HG03175 (cell line): ENCODE measurements around the gene RAB37.

Experiments used
- ATAC-seq: cut with Tn5 transposase; IDR thresholded peaks from one replicate; pipeline ENCODE4 v1.9.1; 2021; ENCODE audit warnings: mild to moderate bottlenecking, moderate library complexity; ENCODE audit not compliant: unreplicated experiment

The RAB37 gene

GRCh38 chr17:74728033-74728701, 8.9 kb upstream of the RAB37 start:
- no peak for ATAC-seq

GRCh38 chr17:74728702-74729075, 8.4 kb upstream of the RAB37 start:
- ATAC-seq = no peak

- no peak for ATAC-seq
Observed at GRCh38 chr17:74729368-74729767, 7.7 kb upstream of the RAB37 start.

- ATAC-seq = no peak
Observed at GRCh38 chr17:74729866-74730265, 7.2 kb upstream of the RAB37 start.

GRCh38 chr17:74730491-74731346, 6.3 kb upstream of the RAB37 start:
- peak; percentile 60 for ATAC-seq

- ATAC-seq = no peak
Observed at GRCh38 chr17:74731347-74731605, 5.8 kb upstream of the RAB37 start.

- no peak for ATAC-seq
Observed at GRCh38 chr17:74732042-74732867, 4.8 kb upstream of the RAB37 start.

GRCh38 chr17:74733365-74734122, 3.5 kb upstream of the RAB37 start:
- no peak for ATAC-seq

- ATAC-seq = no peak
Observed at GRCh38 chr17:74734256-74734655, 2.8 kb upstream of the RAB37 start.

- no peak for ATAC-seq
Observed at GRCh38 chr17:74737299-74738050, 419 bp downstream of the RAB37 start.

- ATAC-seq = peak; percentile 46
Observed at GRCh38 chr17:74738051-74738996, 1.3 kb downstream of the RAB37 start.

GRCh38 chr17:74739227-74739831, 2.3 kb downstream of the RAB37 start:
- ATAC-seq = no peak

- no peak for ATAC-seq
Observed at GRCh38 chr17:74740173-74740572, 3.1 kb downstream of the RAB37 start.

GRCh38 chr17:74740641-74741387, 3.8 kb downstream of the RAB37 start:
- ATAC-seq = no peak

- peak; percentile 44 for ATAC-seq
Observed at GRCh38 chr17:74742153-74742515, 5.1 kb downstream of the RAB37 start.

GRCh38 chr17:74742978-74743545, 6.0 kb downstream of the RAB37 start:
- ATAC-seq = no peak

- no peak for ATAC-seq
Observed at GRCh38 chr17:74743755-74744154, 6.7 kb downstream of the RAB37 start.

- no peak for ATAC-seq
Observed at GRCh38 chr17:74744349-74744713, 7.3 kb downstream of the RAB37 start.
